HG02870 (cell line): Measurements from ENCODE around the gene PRMT5.
A peak's percentile ranks its signal among the peaks of the same experiment; 100 is the strongest.
"Not testable (repeated sequence)": the region's sequence is repeated elsewhere in the genome, so short reads cannot be mapped to it uniquely, and the experiment has no call there.

ENCODE experiments used
- ATAC-seq: cut with Tn5 transposase; IDR thresholded peaks from one replicate; pipeline ENCODE4 v1.9.1; 2021; ENCODE audit warnings: mild to moderate bottlenecking, moderate library complexity; ENCODE audit not compliant: unreplicated experiment

PRMT5 gene

DNA sequence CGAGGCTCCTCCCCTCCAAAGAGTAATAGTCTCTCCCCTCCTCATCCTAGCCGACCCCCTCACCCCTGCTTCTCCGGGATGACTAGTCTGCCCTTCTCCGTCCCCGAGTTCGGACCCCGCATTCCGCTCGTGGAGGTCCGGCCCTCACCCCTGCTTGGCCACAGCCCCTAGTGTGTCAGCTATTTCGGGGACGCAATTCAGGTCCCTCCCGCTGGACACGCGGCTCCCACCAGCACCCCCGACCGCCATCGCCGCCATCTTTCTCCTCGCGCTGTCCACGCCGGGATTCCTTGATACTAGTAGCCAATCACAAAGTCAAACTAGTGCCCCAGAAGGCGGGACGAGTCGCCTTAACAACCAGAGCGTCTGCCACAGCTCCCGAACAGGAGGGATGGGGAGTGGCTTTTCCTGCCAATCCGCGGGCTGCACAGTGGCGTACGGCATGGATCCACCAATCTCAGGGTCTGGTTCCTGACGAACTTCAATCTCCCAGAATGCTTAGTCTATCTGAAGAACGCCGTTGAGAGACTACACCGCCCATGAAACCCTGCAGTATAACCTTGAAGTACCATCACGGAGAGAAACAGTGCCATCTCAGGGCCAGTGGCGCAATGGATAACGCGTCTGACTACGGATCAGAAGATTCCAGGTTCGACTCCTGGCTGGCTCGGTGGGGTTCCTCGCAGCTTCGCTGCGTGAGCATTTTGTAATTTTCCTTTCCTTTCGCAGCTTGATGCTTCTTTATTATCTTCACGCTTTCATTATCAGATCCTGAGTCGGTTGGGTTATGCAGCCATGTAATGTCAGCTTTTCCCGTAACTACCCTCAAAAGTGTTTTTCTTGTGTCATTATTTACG is at the start of gene PRMT5:
Gene PRMT5, minus strand, starts transcription at position 273 of the 857 bp plus-strand sequence. Its CDS starts 15 bp downstream, at position 258.
- ATAC-seq = peak; percentile 94

DNA sequence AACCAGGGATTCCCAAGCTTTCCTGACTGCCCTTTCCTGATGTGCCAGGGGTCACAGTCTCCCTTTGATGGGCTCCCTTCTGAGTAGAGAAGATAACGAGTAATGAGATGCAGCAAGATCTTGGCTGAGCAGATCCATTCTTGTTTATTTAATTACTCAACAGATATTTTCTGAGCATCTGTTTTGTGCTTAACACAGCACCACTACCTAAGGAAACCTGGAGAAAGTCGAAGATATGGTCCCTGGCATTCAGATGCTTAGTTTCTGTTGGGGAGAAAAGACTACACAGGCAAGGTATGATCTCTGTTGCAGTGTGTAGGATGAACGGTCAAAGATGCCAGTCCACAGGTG is 49.3 kb upstream of the PRMT5 start:
- no peak for ATAC-seq

DNA sequence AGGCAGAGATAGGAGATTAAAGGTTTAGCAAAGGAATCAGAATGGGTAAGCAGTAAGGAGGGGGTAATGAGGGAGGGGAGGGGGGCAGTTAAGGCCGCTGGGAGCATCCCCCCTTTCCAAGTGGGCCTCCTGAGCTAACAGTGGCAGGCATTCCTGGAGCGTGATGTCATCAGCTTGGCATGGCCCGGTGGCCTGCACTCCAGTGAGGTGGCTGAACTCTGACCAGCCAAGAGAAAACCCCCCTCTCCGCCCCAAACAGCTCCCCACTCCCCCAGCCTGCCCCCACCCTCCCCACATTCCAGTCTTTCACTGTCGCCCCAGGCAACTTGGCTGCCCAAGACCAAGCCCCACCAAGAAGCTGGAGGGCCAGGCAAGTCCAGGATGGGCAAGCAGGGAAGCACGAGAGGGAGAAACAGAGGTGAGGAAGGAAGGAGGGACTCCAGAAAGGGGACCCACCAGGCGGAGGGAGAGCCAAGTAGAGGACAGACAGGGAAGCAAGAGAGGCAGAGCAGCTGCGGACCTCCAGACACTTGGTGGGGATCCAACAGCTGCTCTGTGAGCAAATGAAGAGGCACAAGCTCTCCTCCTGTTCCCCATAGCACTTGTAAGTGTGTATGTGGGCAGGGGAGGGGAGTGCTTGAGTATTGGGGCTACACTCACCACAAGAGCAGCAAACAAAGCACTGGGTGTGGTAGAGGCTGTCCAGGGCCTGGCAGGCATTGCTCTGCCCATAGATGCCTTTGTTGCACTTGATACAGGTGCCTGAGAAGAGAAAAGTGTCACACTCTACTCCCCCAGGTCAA is 48.7 kb upstream of the PRMT5 start:
- ATAC-seq = no peak

DNA sequence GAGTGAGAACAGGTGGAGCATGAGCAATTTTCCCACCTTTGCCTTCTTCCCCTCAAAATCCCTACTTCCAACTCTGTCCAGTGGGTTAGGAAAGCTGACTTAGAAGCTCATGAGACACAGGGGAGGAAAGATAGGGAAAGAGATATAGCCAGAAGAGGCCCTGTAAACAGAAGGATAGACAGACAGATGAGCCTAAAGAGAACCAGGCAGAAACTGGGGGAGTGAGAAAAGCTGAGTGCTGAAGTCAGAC is 48.2 kb upstream of the PRMT5 start:
- no peak for ATAC-seq

DNA sequence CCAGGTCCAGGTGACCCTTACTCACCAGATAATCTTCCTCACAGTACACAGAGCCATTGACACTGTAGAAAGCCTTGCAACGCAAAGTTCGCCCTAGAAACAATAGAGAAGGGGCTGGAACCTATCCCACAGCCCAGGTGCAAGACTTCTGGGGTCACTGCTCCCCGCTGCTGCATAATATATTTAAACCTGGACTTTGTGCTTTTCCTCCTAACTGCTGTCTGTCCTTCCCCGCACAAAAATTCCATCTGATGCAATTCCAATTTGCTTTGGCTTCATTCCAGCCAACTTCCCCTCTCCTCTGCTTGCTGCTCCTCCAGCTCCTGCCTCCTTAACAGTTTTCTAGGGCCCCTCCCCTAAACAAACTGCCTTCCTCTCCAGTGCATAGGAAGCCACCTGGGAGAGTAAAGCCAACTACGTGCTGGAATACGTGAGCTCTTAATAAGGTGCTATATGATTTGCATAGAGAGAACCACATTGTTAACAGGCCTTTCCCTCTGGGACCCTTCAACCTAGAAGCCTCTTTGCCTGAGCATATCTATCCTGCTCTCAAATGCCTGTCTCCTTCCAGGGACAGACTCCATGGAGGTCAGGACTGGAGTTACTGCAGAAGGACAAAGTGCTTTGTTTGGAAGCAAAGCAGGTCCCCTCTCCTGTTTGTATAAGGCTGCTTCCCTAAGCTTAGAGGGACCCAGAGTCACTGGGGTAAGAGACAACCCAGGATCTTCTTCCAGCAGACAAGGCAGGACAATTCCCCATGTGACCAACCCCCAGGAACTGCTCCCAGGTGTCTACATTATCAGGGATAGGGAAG is 47.7 kb upstream of the PRMT5 start:
- no peak for ATAC-seq

DNA sequence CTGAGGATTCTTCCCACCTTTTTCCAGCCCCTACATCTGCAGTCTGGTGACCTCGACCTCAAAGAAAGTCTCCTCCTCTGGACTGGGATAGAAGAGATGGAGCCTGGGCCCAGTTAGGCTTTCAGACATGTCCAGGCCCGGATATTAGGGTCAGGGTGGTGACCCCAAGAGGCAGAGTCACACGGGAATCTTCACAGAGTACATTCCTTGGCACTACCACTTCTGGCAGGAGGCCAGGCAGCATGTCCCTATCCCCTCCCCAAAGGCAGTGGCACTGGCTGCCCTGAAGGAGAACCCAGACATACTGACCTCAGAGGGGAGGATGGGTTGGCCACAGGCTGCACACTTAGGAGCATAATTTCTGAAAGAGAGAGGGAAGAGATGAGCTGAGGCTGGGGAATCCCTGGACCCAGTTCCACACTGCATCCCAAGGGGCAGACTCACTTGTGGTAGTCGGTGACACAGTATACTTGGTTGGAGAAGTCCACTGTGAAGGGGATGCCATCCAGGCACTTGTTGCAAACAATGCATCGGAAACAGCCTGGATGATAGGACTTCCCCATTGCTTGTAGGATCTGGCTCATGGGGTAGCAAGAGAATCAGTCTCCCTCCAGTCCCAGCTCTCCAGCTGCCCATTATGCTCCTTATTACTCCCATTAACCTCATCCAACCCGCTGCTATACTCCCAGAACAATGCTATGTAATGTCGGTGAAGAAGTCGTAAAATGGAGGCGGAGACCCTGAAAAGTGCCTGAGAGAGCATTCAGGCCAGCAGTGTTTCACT is 45.5 kb upstream of the PRMT5 start:
- no peak for ATAC-seq

DNA sequence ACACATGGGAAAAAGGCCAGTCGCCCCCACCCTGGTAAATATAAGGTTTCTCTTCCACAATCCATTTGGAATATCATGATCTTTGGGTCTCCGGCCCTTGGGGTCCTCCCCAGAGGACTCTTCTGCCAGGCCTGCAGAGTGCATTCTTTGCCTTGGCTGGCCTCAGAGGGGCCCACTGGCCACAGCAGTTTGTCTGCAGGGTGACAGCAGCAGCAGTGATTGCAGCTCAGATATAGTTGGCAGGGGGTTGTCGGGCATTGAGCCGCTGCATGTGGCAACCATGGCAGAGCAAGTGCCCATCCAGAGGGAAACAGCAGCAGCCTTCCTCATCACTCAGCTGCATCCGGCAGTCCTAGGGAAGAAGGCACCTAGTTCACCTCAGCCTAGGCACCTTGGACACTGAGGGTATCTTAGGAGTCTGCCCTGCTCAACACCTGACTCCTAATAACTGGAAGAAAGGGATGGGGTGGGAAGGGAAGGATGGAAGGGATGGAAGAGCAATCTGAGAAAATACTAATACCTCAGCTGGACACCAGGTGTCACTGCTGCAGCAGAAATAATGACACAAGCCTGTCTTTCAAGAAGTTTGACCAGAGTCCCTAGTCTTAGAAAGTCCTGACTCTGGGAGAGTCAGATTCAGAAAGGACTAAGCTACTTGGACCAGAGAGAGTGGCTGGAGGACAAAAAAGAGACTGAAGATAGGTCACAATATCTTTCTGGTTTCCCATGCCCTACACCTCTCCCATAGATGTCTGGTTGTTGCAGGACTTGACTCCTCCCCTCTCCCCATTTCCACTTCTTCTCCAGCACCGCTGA is 44.2 kb upstream of the PRMT5 start:
- ATAC-seq = no peak

DNA sequence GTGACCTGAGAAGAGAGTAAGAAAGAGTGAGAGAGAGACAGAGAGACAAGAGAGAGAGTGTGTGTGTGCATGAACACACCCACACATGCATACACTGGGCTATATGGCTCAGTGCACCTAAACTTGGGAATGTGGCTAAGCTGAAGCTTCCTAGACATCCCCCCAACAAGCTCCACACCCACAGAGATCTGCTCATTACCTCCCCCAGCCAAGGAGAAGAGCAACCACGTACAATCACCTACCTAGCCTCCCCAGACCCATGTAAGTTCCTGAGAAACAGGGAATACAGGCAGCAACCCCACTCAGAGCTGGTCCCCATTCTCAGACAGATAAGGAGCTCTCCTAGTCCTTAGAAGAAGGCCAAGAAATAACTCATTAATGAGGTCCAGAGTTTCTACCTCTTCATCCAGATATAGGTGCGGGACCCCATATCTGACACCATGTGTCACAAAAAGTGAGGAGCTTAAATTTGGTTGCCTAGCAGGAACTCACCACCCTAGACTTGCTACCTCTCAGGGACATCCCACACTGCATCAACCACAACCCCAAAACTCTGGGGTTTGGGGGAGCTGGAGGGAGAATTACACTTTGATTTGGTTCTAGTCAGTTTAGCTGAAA is 43.2 kb upstream of the PRMT5 start:
- no peak for ATAC-seq

DNA sequence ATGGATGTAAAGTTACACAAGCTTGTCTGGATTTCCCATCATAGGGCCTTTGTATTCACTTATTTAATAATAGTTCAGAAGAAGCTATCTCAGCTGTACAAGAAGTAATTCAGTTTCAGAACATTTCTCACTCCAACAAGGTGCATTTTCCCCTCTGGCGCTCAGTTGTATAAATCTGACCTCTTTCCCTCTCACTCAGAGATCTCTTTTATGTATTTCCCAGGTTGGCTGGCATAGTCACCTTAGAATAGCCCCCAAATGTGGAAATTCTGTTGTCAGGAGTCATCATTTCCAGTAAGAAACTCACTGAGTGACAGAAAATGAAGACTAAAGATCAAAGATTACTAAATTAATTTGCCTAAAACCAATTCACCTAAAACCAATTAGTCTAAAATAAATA is 42.0 kb upstream of the PRMT5 start:
- ATAC-seq = no peak

DNA sequence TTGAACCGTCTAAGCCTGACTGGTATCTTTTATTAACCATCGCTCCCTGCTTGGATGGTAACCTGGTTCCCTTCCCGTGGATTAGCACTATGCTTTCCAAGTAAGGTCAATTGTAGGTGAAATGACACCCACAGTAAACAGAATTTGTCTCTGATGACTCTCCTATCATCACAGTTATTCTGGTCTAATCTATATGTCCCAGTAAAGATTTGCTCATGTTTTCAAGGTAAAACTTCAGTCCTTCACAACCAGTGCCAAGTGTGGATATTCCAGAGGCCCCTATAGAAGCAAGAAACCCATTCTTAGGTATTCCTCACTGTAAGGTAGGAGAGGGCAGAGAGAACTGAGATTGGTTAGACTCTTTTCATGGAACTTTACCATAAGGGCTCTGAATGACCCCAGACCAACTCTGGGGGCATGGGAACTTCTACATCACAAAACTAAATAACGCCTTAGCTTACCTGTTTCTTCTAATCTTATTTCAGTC is 37.6 kb upstream of the PRMT5 start:
- ATAC-seq = no peak

DNA sequence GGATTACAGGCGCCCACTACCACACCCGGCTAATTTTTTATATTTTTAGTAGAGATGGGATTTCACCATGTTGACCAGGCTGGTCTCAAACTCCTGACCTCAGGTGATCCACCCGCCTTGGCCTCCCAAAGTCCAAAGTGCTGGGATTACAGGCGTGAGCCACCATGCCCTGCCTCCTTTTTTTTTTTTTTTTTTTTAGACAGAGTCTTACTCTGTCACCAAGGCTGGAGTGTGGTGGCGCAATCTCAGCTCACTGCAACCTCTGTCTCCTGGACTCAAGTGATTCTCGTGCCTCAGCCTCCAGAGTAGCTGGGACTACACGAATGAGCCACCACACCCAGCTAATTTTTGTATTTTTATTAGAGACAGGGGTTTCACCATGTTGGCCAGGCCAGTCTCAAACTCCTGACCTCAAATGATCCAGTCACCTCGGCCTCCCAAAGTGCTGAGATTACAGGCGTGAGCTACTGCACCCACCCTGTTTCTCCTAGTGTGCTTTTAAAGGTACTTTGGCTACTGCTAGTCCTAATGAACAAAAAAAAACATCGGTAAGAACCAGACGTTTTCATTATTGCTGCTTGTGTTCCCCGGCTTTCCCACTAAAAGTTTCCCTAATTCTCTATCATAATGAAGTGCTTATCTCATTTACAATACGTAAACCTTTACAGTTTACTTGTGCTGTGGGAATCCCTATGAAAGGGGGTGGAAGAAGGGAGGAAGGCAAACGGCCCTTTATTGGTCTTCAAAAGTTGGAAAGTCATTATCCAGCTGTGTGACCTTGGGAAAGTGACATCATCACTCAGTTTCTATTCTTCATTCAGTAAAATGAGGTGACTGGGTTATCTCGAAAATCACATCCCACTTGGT is 37.0 kb upstream of the PRMT5 start:
- ATAC-seq = not testable (repeated sequence)

DNA sequence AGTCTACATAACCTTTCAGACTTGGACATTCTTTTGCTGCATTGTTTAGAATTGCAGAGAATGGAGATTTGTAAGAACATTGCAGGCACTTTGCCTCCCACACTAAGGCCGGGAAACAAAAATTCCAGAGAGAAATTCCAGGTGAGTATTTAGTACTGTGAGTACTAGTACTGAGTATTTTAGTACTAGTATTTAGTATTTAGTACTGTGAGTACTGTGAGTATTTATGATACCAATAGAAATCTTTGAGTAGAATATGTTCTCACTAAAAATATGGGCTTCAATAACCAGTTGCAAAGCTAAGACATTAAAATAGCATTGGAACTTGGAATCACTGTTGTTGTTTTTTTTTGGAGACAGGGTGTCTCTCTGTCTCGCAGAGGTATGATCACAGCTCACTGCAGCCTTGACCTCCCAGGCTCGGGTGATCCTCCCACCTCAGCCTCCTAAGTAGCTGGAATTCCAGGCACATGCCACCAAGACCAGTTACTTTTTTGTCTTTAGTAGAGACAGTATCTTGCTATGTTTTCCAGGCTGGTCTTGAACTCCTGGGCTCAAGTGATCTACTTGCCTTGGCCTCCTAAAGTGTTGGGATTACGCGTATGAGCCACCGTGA is 33.0 kb upstream of the PRMT5 start:
- no peak for ATAC-seq

DNA sequence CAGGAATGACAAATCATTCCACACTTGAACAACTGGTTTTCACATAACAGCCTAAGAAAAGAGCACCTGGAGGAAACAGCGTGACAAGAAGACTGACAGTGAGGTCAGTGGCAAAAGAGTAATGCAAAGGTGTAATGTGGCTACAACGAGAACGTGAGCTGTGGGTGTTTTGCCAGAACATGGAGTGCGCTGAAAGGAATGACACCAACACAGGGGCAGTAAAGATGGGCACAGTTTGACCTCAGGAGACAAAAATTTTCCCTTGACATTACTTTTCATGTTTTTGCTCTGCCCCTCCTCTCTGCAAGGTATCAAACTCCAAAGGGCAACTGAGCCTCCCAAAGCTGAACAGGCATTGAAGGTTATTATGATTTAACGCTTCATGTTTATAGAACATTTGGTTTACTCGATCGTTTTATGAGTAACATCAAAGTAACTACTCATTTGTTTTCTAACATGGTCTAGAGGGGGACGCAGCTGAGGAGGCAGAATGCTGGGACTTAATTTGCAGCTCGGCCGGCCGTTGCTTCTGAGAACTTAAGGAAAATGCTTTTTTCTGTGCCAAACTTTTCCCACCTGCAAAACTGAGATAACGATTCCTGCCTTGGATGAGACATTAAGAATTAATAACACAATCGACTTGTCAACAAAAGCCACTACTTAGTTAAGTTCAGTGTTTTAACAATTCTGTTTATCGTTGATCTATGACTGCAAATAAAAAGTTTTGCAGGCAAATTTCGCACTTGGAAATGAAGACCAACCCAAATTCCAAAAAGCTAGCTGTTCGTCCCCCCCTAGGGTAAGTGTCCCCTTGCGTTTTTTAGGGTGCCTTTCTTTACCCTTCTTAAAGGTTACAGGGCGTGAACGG is 26.8 kb upstream of the PRMT5 start:
- ATAC-seq = no peak

DNA sequence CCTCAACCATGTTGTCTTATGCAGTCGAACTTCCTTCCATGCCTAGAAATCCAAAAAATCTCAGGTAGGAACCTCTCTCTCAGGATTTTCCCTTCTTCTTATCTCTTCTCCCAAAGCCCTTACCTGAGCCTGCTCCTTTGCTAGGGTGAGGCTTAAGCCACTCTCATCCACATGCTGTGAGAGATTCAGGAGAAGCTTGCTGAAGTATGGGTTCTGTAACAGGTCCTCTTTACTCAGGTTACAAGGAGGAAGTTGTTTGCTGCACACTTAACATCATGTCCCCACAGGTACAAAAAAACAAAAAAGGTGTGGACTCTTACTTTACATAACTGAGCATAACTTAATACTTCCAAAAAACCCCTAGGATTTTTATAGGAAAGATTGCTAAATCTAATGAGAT is 23.2 kb upstream of the PRMT5 start:
- ATAC-seq = no peak

DNA sequence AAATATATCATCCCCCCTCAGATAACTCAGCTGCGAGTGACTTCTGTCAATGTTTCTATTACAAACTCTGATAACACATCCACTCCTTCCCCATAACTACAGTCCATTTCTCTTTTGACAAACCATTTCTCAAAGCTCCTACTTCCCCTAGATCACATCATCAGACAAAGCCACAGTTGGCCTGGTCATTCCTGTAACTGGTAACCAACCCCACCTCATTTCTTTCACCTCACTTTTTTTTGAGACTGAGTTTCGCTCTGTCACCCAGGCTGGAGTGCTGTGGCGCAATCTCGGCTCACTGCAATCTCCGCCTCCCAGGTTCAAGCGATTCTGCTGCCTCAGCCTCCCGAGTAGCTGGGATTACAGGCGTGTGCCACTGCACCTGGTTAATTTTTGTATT is 22.6 kb upstream of the PRMT5 start:
- ATAC-seq = not testable (repeated sequence)

DNA sequence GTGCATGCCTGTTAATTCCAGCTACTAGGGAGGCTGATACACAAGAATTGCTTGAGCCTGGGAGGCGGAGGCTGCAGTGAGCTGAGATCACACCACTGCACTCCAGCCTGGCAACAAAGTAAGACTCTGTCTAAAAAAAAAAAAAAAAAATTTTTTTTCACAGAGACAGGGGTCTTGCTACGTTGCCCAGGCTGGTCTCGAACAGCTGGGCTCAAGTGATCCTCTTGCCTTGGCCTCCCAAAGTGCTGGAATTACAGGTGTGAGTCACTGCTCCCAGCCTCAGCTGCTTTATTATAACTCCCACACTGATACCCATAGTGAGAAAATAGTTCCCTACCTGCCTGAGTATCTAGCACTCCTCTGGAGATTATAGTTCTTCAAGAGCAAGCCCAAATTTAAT is 16.5 kb upstream of the PRMT5 start:
- no peak for ATAC-seq

DNA sequence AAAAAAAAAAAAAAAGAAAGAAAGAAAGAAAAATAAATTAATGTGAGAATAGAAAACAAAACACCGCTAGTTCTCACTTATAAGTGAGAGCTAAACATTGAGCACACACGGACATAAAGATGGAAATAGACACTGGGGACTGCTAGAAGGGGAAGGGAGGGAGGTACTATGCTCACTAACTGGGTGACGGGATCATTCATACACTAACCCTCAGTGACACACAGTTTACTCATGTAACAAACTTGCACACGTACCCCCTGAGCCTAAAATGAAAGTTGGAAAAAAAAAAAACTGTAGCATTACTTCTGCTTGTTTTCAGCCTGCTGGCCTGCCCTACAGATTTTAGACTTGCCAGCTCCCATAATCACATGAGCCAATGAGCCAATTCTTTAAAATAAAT is 10.5 kb upstream of the PRMT5 start:
- ATAC-seq = no peak
